ENCODE results near the gene INSC. TPM values are rescaled to one million over a fixed set of nuclear protein-coding genes. Genes with fewer than 3 reads are reported as not detected.

INSC gene
- total and polyA plus RNA-seq, 2 of the 13 experiments (the other 11 are each of a cell fraction or from before 2014, with no cell fraction given), result 0.09 TPM; not detected in 1

DNA sequence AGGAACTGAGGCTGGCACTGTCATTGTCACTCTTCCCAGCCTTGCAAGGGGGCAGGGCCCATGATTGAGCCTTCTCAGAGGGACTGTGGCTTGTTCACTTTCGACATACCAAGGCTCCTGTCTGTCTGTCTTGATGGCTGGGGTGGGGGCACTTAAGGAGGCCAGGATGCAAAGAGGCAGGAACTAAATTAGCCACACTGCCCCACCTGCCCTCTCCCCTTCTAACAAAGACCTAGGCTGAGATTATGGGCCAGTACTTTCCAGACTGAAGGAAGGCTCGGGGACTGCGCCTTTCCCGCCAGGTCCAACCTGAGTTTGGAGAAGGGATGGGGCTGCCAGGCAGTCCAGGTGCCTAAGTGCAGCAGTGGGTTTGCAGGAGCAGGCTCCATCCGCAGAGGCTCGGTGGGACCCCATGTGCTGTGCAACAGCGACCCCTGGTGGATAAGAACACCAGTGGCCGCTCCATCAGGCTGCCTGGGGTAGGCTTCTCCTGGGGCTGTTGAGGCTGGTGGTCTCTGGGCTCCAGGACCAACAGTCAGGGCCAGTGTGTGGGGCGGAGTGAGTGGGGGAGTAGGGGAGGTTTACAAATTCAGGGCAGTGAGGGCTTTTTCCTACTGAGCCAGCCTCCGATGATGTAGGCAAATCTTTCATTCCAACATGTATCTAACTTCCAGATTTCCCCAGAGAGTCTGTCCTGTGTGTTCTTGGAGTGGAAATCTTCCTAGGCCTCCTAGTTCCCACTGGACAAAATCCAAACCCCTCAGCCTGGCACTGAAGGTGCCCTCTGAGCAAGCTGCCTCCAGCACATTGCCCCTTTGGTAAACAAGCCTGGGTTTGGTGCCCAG is 93.9 kb downstream of the INSC start:
- Histone ChIP-seq H3K9ac (ENCODE audit: insufficient read depth, low read depth, low read length) (no peak overlapping the region), H3K79me2 (ENCODE audit: insufficient read depth, low read length) (no peaks in the 10 kb centered on the region), H3K4me3 (replicated peaks in 1 of 3; ENCODE audit: insufficient read depth in 1 of 3, low read depth in 2 of 3, low read length in 3 of 3) (no peak overlapping the region), H4K20me1 (ENCODE audit: insufficient read depth, low read length) (no peaks in the 10 kb centered on the region), H3K36me3 (replicated peaks in 1 of 2; ENCODE audit: control insufficient read depth in 1 of 2, insufficient read depth in 2 of 2, low read length in 2 of 2) (no peaks in the 10 kb centered on the region), H3K9me3 (ENCODE audit: low read length) (no peaks in the 10 kb centered on the region), H3K4me2 (ENCODE audit: low read depth, low read length) (no peak overlapping the region), H2AFZ (ENCODE audit: low read length) (no peak overlapping the region), H3K4me1 (ENCODE audit: insufficient read depth, low read length) (peaks cover 5% of the 10 kb centered on the region; the same call in 1 of the 2 replicates), H3K27me3 (ENCODE audit: control insufficient read depth in 1 of 2, insufficient read depth in 2 of 2, low read length in 2 of 2) (no peaks in the 10 kb centered on the region), H3K27ac (ENCODE audit: extremely low read length, insufficient read depth, low read length) (no peak overlapping the region)
- FAIRE-seq (no peak), DNase-seq (ENCODE audit: low spot score) (peak; percentile 52), ATAC-seq (peak; percentile 99)
- in situ Hi-C loops (cut with HindIII; ENCODE audit: extremely low pct_ligation_motif_present, low pct_unique_long_range_greater_than_20kb), result loop anchor here (5.0 kb wide), 1 partner anchor 106 kb away; no protein-coding TSS in a partner anchor
- WGBS (ENCODE audit: low lambda C conversion rate), result 0% methylated on average over 6 of the region's 10 CpGs
- CTCF ChIA-PET (ENCODE audit: low intra/inter-chr PET ratio, low total read pairs), result interaction anchor here (0.8 to 4.0 kb wide), 2 partner anchors 107 to 109 kb away, joined by 3 to 79 read pairs; no protein-coding TSS in a partner anchor
- no TSS peak for BruUV-seq (replicated peaks)
- POLR2A ChIA-PET, result no interaction called here
- intact Hi-C loops (cut with micrococcal nuclease; ENCODE audit: unreplicated experiment), result loop anchor here (1.0 to 5.0 kb wide), 3 partner anchors 107 to 300 kb away; no protein-coding TSS in a partner anchor
- TF ChIP-seq ZNF441 (CRISPR knock-in tag; IDR thresholded peaks at IDR 0.05; ENCODE audit: borderline replicate concordance) (no peak), RAD21 (CRISPR knock-in tag; IDR thresholded peaks at IDR 0.05) (peak; percentile 91), SALL2 (CRISPR knock-in tag; IDR thresholded peaks at IDR 0.05) (no peak), KDM4B (CRISPR knock-in tag; IDR thresholded peaks at IDR 0.05) (0 out of 2 replicates have a peak, but pooled peaks have one; percentile 35), KDM2A (CRISPR knock-in tag; IDR thresholded peaks at IDR 0.05; ENCODE audit: borderline replicate concordance, low read depth) (peak; percentile 57; the same call in 1 of the 2 replicates), ZNF605 (CRISPR knock-in tag; IDR thresholded peaks at IDR 0.05) (no peak), TEAD3 (CRISPR knock-in tag; optimal IDR thresholded peaks at IDR 0.05; ENCODE audit: borderline replicate concordance) (peak; percentile 30), ZNF225 (CRISPR knock-in tag; IDR thresholded peaks at IDR 0.05) (peak; percentile 40; the same call in 1 of the 2 replicates), ZNF768 (CRISPR knock-in tag; IDR thresholded peaks at IDR 0.05) (0 out of 2 replicates have a peak, but pooled peaks have one; percentile 13), NFKB2 (CRISPR knock-in tag; IDR thresholded peaks at IDR 0.05; ENCODE audit: borderline replicate concordance) (peak; percentile 29; the same call in 1 of the 2 replicates), SPEN (CRISPR knock-in tag; IDR thresholded peaks at IDR 0.05; ENCODE audit: low read depth) (0 out of 2 replicates have a peak, but pooled peaks have one; percentile 19), ZNF205 (CRISPR knock-in tag; IDR thresholded peaks at IDR 0.05) (0 out of 2 replicates have a peak, but pooled peaks have one; percentile 38), JUNB (CRISPR knock-in tag; IDR thresholded peaks at IDR 0.05; ENCODE audit: borderline replicate concordance) (no peak), SMC3 (IDR thresholded peaks at IDR 0.05; ENCODE audit: low read length) (peak; percentile 54), STAG1 (CRISPR knock-in tag; IDR thresholded peaks at IDR 0.05) (peak; percentile 94), FOXA1 (IDR thresholded peaks at IDR 0.05) (no peak), FOXA1 (CRISPR knock-in tag; IDR thresholded peaks at IDR 0.05) (no peak)
- TF ChIP-seq, protein P1, sequence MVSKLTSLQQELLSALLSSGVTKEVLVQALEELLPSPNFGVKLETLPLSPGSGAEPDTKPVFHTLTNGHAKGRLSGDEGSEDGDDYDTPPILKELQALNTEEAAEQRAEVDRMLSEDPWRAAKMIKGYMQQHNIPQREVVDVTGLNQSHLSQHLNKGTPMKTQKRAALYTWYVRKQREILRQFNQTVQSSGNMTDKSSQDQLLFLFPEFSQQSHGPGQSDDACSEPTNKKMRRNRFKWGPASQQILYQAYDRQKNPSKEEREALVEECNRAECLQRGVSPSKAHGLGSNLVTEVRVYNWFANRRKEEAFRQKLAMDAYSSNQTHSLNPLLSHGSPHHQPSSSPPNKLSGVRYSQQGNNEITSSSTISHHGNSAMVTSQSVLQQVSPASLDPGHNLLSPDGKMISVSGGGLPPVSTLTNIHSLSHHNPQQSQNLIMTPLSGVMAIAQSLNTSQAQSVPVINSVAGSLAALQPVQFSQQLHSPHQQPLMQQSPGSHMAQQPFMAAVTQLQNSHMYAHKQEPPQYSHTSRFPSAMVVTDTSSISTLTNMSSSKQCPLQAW (CRISPR knock-in tag; IDR thresholded peaks at IDR 0.05), result peak; percentile 36; the same call in 1 of the 2 replicates
- TF ChIP-seq, protein P2, sequence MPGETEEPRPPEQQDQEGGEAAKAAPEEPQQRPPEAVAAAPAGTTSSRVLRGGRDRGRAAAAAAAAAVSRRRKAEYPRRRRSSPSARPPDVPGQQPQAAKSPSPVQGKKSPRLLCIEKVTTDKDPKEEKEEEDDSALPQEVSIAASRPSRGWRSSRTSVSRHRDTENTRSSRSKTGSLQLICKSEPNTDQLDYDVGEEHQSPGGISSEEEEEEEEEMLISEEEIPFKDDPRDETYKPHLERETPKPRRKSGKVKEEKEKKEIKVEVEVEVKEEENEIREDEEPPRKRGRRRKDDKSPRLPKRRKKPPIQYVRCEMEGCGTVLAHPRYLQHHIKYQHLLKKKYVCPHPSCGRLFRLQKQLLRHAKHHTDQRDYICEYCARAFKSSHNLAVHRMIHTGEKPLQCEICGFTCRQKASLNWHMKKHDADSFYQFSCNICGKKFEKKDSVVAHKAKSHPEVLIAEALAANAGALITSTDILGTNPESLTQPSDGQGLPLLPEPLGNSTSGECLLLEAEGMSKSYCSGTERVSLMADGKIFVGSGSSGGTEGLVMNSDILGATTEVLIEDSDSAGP (CRISPR knock-in tag; IDR thresholded peaks at IDR 0.05; ENCODE audit: borderline replicate concordance), result peak; percentile 33; the same call in 1 of the 2 replicates
- TF ChIP-seq, protein P3, sequence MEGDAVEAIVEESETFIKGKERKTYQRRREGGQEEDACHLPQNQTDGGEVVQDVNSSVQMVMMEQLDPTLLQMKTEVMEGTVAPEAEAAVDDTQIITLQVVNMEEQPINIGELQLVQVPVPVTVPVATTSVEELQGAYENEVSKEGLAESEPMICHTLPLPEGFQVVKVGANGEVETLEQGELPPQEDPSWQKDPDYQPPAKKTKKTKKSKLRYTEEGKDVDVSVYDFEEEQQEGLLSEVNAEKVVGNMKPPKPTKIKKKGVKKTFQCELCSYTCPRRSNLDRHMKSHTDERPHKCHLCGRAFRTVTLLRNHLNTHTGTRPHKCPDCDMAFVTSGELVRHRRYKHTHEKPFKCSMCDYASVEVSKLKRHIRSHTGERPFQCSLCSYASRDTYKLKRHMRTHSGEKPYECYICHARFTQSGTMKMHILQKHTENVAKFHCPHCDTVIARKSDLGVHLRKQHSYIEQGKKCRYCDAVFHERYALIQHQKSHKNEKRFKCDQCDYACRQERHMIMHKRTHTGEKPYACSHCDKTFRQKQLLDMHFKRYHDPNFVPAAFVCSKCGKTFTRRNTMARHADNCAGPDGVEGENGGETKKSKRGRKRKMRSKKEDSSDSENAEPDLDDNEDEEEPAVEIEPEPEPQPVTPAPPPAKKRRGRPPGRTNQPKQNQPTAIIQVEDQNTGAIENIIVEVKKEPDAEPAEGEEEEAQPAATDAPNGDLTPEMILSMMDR (CRISPR knock-in tag; IDR thresholded peaks at IDR 0.05), result peak; percentile 97

All from HepG2 (cell line).